Activated CD4-positive, alpha-beta T cell treated with anti-CD3 and anti-CD28 coated beads for 1 hour (primary cell): ENCODE data around the gene MSI2.
"Not testable (repeated sequence)": the region's sequence is repeated elsewhere in the genome, so short reads cannot be mapped to it uniquely, and the experiment has no call there.

Experiments used
- DNase-seq: peaks from one replicate; pipeline ENCODE4 v3.0.0-alpha.2; 2020

MSI2 gene

DNA sequence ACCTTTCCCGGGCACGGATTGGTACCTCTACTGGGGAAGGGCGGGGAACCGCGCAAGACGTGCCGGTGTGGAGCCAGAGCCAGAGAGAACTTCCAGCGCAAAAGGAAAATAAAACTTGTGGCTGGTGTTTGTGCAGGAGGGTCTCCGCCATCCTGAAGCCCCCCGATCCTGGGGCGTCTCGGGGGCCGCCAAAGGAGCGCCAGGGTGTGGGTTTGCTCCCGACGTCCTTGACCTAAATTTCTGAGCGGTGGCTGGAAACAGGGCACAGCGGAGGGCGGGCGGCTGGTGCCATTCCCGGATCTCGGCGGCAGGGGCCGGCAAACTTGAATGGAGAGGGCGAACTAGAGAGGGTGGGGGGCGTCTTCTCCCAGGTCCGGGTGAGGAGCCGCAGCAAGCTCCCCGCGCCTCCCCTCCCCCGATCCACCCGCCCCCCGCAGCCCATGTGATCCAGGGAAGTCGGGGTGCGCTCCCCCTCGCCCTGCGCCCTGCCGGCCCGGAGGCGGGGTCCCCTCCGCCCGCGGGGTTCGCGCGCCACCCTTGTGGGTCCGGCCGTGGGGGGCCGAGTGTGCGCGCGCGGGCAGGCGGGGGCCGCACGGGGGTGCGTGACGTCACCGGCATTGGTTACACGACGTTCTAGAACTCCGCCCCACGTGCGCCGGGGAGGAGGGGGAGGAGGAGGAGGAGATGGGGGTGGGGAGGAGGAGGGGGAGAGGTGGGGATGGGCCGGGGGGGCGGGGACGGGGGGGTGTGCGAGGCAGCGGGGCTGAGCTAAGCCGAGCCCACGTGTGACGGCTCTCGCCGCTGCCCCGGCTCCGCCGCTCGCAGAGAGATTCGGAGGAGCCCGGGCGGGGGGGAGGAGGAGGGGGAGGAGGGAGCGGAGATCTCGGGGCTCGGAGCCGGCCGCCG is at the start of gene MSI2:
Gene MSI2 (plus strand): TSS at position 748 of the 906 bp plus-strand sequence. CDS start 220 bp downstream, outside the sequence.
- peak; percentile 86 for DNase-seq

- no peak for DNase-seq
These were observed 49.4 kb upstream of the MSI2 start for GRCh38 chr17:57206928-57207327.

DNA sequence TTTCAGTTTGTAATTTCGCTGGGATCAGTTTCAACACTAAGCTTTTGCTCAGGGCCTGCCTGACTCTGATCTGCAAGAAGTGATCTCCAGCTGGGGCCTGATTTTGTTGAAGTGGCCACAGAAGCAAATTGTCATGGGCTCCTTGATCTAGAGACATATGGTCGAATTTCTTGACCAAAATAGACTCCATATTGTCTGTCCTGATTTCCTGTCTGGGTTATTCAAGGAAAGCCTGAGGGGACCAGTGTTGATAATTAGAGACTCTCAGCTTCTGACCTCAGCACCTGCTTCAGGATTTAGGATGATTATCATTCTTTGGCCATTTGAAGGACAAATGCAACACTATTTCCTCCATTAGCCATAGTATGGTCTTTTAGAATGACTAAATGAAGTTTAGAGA is 48.9 kb upstream of the MSI2 start:
- DNase-seq, result no peak

GRCh38 chr17:57210224-57210553 is 46.1 kb upstream of the MSI2 start:
- DNase-seq, result no peak

GRCh38 chr17:57210972-57211411 is 45.3 kb upstream of the MSI2 start:
- DNase-seq, result no peak

DNA sequence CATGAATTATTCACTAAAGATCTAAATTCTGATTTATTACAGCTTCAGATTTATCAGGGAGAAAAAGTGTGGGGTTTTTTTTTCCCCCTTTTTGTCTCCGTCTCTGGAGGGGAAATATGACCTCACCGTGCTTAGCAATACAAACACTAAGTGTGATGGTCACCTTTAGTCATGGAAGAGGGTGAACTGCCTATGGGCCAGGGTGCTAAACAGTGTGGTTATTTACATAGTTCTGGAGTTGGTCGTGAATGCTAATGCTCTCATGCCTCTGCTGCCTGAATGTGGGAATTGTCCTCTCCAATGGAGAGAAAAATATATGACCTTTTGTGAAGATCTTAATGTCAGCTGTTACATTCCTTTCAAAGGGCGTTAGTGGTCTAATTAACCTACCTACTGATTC is 44.8 kb upstream of the MSI2 start:
- DNase-seq, result no peak

GRCh38 chr17:57213180-57213825 is 43.0 kb upstream of the MSI2 start:
- DNase-seq, result no peak

- no peak for DNase-seq
These were observed 41.0 kb upstream of the MSI2 start for GRCh38 chr17:57215317-57215716.

- no peak for DNase-seq
These were observed 34.7 kb upstream of the MSI2 start for GRCh38 chr17:57221366-57222350.

DNA sequence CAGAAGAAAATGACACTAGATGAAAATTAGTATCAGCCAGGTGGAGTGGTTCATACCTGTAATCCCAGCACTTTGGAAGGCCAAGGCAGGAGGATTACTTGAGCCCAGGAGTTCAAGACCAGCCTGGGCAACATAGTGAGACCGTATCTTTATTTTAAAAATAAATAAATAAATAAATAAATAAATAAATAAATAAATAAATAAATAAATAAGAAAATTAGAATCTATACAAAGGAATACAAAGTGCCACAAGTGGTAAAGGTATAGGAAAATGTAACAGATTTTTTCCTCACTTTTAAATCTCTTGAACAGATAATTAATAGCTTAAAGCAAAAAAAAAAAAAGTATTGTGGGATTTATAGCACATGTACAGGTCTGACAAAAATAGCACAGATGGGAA is 33.9 kb upstream of the MSI2 start:
- DNase-seq, result not testable (repeated sequence)

DNA sequence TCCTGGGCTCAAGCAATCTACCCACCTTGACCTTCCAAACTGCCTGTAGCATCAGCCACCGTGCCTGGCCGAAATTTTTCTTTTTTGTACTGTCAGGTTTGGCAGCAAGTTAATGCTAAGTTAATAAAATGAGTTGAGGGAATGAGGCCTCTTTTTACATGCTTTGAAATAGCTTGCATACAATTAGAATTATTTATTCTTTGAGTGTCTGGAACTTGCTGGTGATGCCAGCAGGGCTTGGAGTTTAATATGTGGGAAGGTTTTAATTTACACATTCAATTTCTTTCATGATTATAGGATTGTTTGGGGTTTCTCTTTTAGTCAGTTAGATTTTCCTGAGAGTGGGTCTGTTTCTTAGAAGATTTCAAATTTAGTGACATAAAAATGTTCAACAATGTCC is 31.2 kb upstream of the MSI2 start:
- DNase-seq, result no peak

GRCh38 chr17:57226793-57227192 is 29.5 kb upstream of the MSI2 start:
- DNase-seq, result no peak

- DNase-seq, result no peak
These were observed 27.4 kb upstream of the MSI2 start for GRCh38 chr17:57228911-57229310.

DNA sequence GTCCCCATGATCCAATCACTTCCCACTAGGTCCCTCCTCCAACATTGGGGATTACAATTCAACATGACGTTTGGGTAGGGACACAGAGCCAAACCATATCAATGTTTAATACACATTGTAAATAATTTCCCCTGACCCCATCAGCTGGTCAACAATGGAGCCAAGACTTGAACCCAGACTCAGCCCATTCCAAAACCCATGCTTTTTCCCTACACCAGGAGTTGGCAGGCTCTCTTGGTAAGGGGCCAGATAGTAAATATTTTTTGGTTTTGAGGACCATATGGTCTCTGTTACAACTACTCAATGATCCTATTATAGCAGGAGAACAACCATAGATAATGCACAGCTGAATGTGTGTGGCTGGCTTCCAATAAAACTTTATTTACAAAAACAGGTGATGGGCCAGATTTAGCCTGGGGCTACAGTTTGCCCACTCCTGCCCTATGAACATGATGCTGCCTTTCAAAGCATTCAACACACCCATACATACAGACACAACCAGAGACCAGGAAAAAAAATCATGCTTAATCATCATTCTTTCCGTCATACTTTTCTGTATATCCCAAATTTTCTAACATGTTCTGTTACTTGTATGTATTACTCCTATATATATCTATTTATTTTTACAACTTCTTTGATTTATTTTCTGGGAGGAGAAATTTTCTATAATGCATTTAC is 22.1 kb upstream of the MSI2 start:
- no peak for DNase-seq

DNA sequence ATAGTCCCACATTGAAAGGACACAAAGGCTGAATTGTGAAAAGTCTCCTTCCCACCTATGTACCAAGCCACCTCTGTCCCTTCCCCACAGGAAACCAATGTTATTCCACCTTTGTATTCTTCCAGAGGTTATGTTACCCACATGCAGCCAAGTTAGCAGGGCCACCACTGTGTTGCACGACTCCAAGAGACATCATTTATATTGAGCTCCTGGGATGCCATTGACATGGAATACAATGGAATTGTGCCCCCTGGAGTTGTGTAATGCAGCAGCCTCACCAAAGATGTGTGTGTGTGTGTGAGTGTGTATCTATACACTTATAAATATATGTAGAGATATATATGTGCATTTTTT is 21.6 kb upstream of the MSI2 start:
- DNase-seq, result no peak

- DNase-seq, result no peak
These were observed 21.2 kb upstream of the MSI2 start for GRCh38 chr17:57235124-57235523.

DNA sequence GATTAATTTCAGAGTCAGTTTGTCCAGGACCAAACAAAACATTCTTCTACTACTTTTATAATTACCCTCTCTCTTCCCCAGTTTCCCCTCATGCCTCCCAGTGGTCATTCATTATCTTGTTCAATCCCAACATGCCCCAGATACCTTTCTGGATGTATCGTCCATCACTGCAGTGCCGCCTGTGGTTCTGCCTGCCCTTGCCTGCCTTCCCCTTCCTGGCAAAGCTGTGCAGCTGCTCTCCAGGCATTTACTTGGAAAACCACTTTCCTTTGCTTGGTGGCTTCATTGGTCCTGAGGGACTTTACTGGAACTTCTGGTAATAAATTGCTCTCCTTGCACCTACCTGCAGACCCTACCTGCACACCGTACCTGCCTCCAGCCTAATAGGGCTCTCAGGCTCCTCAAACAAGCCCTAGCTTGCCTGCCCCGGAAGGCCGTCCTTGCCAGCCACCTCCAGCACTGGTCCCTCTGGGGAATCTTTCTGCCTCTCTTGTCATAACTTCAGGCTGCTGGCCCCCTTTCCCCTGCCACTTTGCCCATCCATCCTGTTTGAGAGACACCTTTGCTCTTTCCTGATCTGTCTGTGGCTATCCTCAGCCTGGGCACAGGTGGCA is 19.5 kb upstream of the MSI2 start:
- DNase-seq, result no peak

DNA sequence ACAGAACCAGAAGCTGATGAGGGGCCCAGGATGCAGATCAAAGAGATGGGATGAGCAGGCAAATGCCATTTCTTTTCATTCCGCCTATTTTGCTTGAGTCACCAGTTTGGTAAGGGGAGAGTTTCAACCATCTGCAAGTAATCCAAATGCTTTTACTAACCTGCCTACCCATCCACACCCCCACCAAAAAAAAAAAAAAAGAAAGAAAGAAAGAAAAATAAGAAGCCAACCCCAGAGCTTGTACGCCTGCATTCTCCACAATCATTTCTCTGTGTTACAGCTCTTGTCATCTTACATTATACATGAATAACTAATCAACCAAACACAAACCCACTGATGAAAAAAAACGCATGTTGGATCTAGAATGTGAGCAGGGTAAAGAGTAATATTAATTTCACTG is 15.7 kb upstream of the MSI2 start:
- DNase-seq, result no peak

DNA sequence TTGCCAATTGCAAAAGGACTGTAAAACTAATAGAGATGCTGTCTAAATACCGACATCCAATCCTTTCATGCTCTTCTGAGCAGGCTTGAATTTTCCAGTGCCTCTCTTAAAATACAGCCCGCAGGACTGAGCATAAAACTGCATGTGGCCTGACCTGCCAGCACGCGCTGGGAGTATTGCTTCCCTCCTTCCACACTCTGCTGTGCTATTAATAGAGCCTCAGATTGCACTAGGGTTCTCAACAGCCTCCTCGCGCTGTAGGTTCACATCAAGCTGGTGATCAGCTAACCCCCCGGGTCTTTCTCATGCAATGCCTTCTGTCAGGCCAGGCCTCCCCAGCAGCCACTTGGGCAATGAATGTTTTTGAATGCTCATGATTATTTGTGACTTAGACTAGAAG is 14.2 kb upstream of the MSI2 start:
- no peak for DNase-seq

GRCh38 chr17:57243171-57243622 is 13.1 kb upstream of the MSI2 start:
- peak; percentile 62 for DNase-seq

DNA sequence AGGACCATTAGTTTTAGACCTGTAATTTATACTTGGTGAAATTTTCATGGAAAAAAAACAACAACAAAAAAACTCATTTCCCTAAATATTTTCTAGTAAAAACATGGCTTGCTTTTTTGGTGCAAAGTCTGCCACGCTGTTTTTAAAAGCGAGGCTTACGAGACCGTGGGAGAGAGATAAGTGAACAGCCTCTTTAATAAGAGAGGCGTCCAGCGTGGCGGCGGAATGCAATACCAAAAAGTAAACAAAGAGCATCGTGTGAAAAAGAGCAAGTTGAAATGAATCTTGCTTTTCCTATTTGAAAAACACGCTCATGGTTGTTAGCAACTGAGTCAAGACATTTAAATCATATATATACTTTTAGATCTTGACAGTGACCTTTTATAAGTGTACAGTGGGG is 10.5 kb upstream of the MSI2 start:
- DNase-seq, result no peak

GRCh38 chr17:57246257-57246656 is 10.1 kb upstream of the MSI2 start:
- DNase-seq, result no peak
